Mesenchymal stem cell (in vitro differentiated cells and primary cell): Measurements from ENCODE around the gene KIAA1328.

Experiments
- DNase-seq: peaks from one replicate; pipeline ENCODE4 v3.0.0-alpha.2; 2013
- H2AFZ ChIP-seq: one replicate; pipeline ENCODE4 v1.6.1; 2013; ENCODE audit warnings: low read depth, mild to moderate bottlenecking, control low read depth, inconsistent platforms, low read length, moderate library complexity
- H2AK5ac ChIP-seq: 2 replicates; pipeline ENCODE4 v1.6.1; 2013; ENCODE audit warnings: low read length, moderate library complexity, mild to moderate bottlenecking, inconsistent platforms; ENCODE audit not compliant: severe bottlenecking
- H2BK120ac ChIP-seq: one replicate; pipeline ENCODE4 v1.6.1; 2013; ENCODE audit warnings: low read depth, mild to moderate bottlenecking, inconsistent platforms, low read length, moderate library complexity
- H2BK12ac ChIP-seq, 2 experiments: one replicate each; pipeline ENCODE4 v1.6.1; 2013; ENCODE audit warnings: inconsistent platforms in 2 of 2, low read length in 2 of 2, mild to moderate bottlenecking in 2 of 2, moderate library complexity in 2 of 2, control low read depth in 1 of 2
- H2BK15ac ChIP-seq: one replicate; pipeline ENCODE4 v1.6.1; 2013; ENCODE audit warnings: mild to moderate bottlenecking, low read depth, inconsistent platforms; ENCODE audit not compliant: poor library complexity, severe bottlenecking
- H2BK5ac ChIP-seq: 2 replicates; pipeline ENCODE4 v1.6.1; 2013; ENCODE audit warnings: low read depth, mild to moderate bottlenecking, low read length, control low read depth, inconsistent platforms; ENCODE audit not compliant: poor library complexity, severe bottlenecking
- H3K14ac ChIP-seq, 2 experiments: one replicate each; pipeline ENCODE4 v1.6.1; 2013; ENCODE audit warnings: inconsistent platforms in 2 of 2, low read length in 2 of 2, control low read depth in 1 of 2, mild to moderate bottlenecking in 1 of 2, moderate library complexity in 1 of 2
- H3K18ac ChIP-seq, 2 experiments: one replicate each; pipeline ENCODE4 v1.6.1; 2013; ENCODE audit warnings: inconsistent platforms in 2 of 2, low read length in 2 of 2, control low read depth in 1 of 2, low read depth in 1 of 2, mild to moderate bottlenecking in 1 of 2
- H3K23ac ChIP-seq, 2 experiments: one replicate each; pipeline ENCODE4 v1.6.1; 2013; ENCODE audit warnings: inconsistent platforms in 2 of 2, low read length in 2 of 2, mild to moderate bottlenecking in 2 of 2, moderate library complexity in 2 of 2, control low read depth in 1 of 2
- H3K27ac ChIP-seq: 2 replicates; pipeline ENCODE4 v1.5.1; 2013; ENCODE audit warnings: mild to moderate bottlenecking, moderate library complexity, low read length, control low read depth, inconsistent platforms; ENCODE audit not compliant: poor library complexity, severe bottlenecking
- H3K27me3 ChIP-seq, 2 experiments: 2 replicates each; pipeline versions ENCODE4 v1.6.1 to v1.7.0; 2013; ENCODE audit warnings: low read length in 2 of 2, mild to moderate bottlenecking in 2 of 2, moderate library complexity in 2 of 2, control low read depth in 1 of 2, inconsistent platforms in 1 of 2; ENCODE audit not compliant: control insufficient read depth in 1 of 2, insufficient read depth in 1 of 2
- H3K36me3 ChIP-seq, 2 experiments: 2 replicates each; pipeline versions ENCODE4 v1.6.1 to v1.7.0; 2013; ENCODE audit warnings: low read length in 2 of 2, control low read depth in 1 of 2, inconsistent platforms in 1 of 2, low read depth in 1 of 2, mild to moderate bottlenecking in 1 of 2; ENCODE audit not compliant: insufficient read depth in 2 of 2, control insufficient read depth in 1 of 2
- H3K4ac ChIP-seq, 2 experiments: one replicate each; pipeline ENCODE4 v1.6.1; 2013; ENCODE audit warnings: inconsistent platforms in 2 of 2, low read length in 2 of 2, mild to moderate bottlenecking in 2 of 2, moderate library complexity in 2 of 2, control low read depth in 1 of 2, low read depth in 1 of 2
- H3K4me1 ChIP-seq: 2 replicates; pipeline ENCODE4 v1.6.1; 2013; ENCODE audit warnings: low read depth, low read length, control low read depth; ENCODE audit not compliant: control insufficient read depth, insufficient read depth
- H3K4me2 ChIP-seq: 2 replicates; pipeline ENCODE4 v1.6.1; 2013; ENCODE audit warnings: low read length, mild to moderate bottlenecking, inconsistent platforms; ENCODE audit not compliant: poor library complexity, severe bottlenecking
- H3K4me3 ChIP-seq, 2 experiments: 2 replicates each; pipeline versions ENCODE4 v1.5.1 to v1.7.0; 2013; ENCODE audit warnings: low read length in 2 of 2, mild to moderate bottlenecking in 2 of 2, control low read depth in 1 of 2, low read depth in 1 of 2; ENCODE audit not compliant: insufficient read depth in 1 of 2
- H3K79me1 ChIP-seq: replicated peaks from 2 replicates; pipeline ENCODE4 v1.6.1; 2013; ENCODE audit warnings: mild to moderate bottlenecking, control low read depth, low read length, inconsistent platforms; ENCODE audit not compliant: poor library complexity, severe bottlenecking
- H3K9ac ChIP-seq: 2 replicates; pipeline ENCODE4 v1.7.0; 2013; ENCODE audit warnings: mild to moderate bottlenecking, low read length, moderate library complexity
- H3K9me3 ChIP-seq: 2 replicates; pipeline ENCODE4 v1.7.0; 2013; ENCODE audit warnings: mild to moderate bottlenecking, low read length; ENCODE audit not compliant: control insufficient read depth
- H4K8ac ChIP-seq: one replicate; pipeline ENCODE4 v1.6.1; 2013; ENCODE audit warnings: inconsistent platforms, mild to moderate bottlenecking, low read length, moderate library complexity
- H4K91ac ChIP-seq: one replicate; pipeline ENCODE4 v1.6.1; 2013; ENCODE audit warnings: mild to moderate bottlenecking, low read length, inconsistent platforms
- WGBS: methylation state at CpG from one replicate; pipeline ENCODE4 v1.1.7; 2013; ENCODE audit warnings: mixed read lengths; 5-methylcytosine and 5-hydroxymethylcytosine counted together

Gene KIAA1328

GRCh38 chr18:36829362-36830157 lies 633 bp downstream of the KIAA1328 start:
- H2BK120ac ChIP-seq: no peak overlapping the region
- H3K79me1 ChIP-seq: peaks cover 6% of the 10 kb centered on the region
- peak overlapping the region; percentile 98 for H3K9ac ChIP-seq
- H3K4me1 ChIP-seq: peaks cover 1% of the 10 kb centered on the region
- peak overlapping the region; percentile 0 for H4K91ac ChIP-seq
- DNase-seq: no peak
- 39% methylated on average over 17 of the region's 17 CpGs for WGBS
- H3K9me3 ChIP-seq: no peaks in the 10 kb centered on the region
- peak overlapping the region in 1 of 2 experiments; percentile 65 for H2BK12ac ChIP-seq
- peak overlapping the region in 1 of 2 experiments; percentile 61 for H3K14ac ChIP-seq
- peak overlapping the region; percentile 5 for H4K8ac ChIP-seq
- peak overlapping the region; percentile 100 for H2AFZ ChIP-seq
- peak overlapping the region in 1 of 2 experiments; percentile 46 for H3K18ac ChIP-seq
- no peak overlapping the region for H2BK5ac ChIP-seq
- H2BK15ac ChIP-seq: no peak overlapping the region
- H3K4me2 ChIP-seq: peak overlapping the region; percentile 58
- H3K36me3 ChIP-seq: no peaks in the 10 kb centered on the region
- no peak overlapping the region for H2AK5ac ChIP-seq
- H3K27me3 ChIP-seq: no peaks in the 10 kb centered on the region
- H3K4me3 ChIP-seq: peak overlapping the region; percentile 71 to 100
- H3K4ac ChIP-seq: peak overlapping the region in 1 of 2 experiments; percentile 86
- peak overlapping the region; percentile 53 for H3K27ac ChIP-seq
- H3K23ac ChIP-seq: peak overlapping the region in 1 of 2 experiments; percentile 57

GRCh38 chr18:36830158-36830495 lies 1.2 kb downstream of the KIAA1328 start:
- peak overlapping the region in 1 of 2 experiments; percentile 100 for H3K4me3 ChIP-seq
- H3K9ac ChIP-seq: peak overlapping the region; percentile 98
- H4K91ac ChIP-seq: no peak overlapping the region
- H3K27me3 ChIP-seq: no peaks in the 10 kb centered on the region
- H2BK5ac ChIP-seq: no peak overlapping the region
- no peak overlapping the region for H3K4ac ChIP-seq
- H3K4me1 ChIP-seq: peaks cover 1% of the 10 kb centered on the region
- H3K14ac ChIP-seq: no peak overlapping the region
- H3K23ac ChIP-seq: no peak overlapping the region
- H3K36me3 ChIP-seq: no peaks in the 10 kb centered on the region
- H3K9me3 ChIP-seq: no peaks in the 10 kb centered on the region
- no peak overlapping the region for H3K27ac ChIP-seq
- no peak overlapping the region for H2AFZ ChIP-seq
- no peak overlapping the region for H2BK12ac ChIP-seq
- H2BK120ac ChIP-seq: no peak overlapping the region
- no peak overlapping the region for H4K8ac ChIP-seq
- no peak overlapping the region for H2BK15ac ChIP-seq
- no peak overlapping the region for H3K18ac ChIP-seq
- H2AK5ac ChIP-seq: no peak overlapping the region
- peaks cover 6% of the 10 kb centered on the region for H3K79me1 ChIP-seq
- no peak for DNase-seq
- peak overlapping the region; percentile 58 for H3K4me2 ChIP-seq
- 67% methylated on average over 1 of the region's 1 CpG for WGBS

GRCh38 chr18:36831139-36831538 lies 2.2 kb downstream of the KIAA1328 start:
- no peak overlapping the region for H2AFZ ChIP-seq
- peaks cover 1% of the 10 kb centered on the region for H3K4me1 ChIP-seq
- H3K9ac ChIP-seq: peak overlapping the region; percentile 31
- WGBS: 0% methylated on average over 1 of the region's 1 CpG
- no peak overlapping the region for H4K8ac ChIP-seq
- no peak overlapping the region for H3K14ac ChIP-seq
- peak; percentile 66 for DNase-seq
- no peak overlapping the region for H4K91ac ChIP-seq
- H2BK15ac ChIP-seq: no peak overlapping the region
- H3K27me3 ChIP-seq: no peaks in the 10 kb centered on the region
- no peak overlapping the region for H2AK5ac ChIP-seq
- H3K4ac ChIP-seq: no peak overlapping the region
- peaks cover 0 to 8% of the 10 kb centered on the region in 2 experiments for H3K36me3 ChIP-seq
- H2BK12ac ChIP-seq: no peak overlapping the region
- H3K23ac ChIP-seq: no peak overlapping the region
- H2BK5ac ChIP-seq: no peak overlapping the region
- H3K27ac ChIP-seq: no peak overlapping the region
- H3K79me1 ChIP-seq: peaks cover 3% of the 10 kb centered on the region
- no peak overlapping the region for H2BK120ac ChIP-seq
- no peaks in the 10 kb centered on the region for H3K9me3 ChIP-seq
- H3K18ac ChIP-seq: no peak overlapping the region
- H3K4me3 ChIP-seq: no peak overlapping the region
- H3K4me2 ChIP-seq: no peak overlapping the region

- H3K9me3 ChIP-seq: no peaks in the 10 kb centered on the region
- H3K27me3 ChIP-seq: no peaks in the 10 kb centered on the region
- H2AK5ac ChIP-seq: no peak overlapping the region
- H2BK12ac ChIP-seq: peak overlapping the region in 1 of 2 experiments; percentile 61
- H3K4me1 ChIP-seq: peaks cover 1% of the 10 kb centered on the region
- H3K23ac ChIP-seq: no peak overlapping the region
- H2BK5ac ChIP-seq: no peak overlapping the region
- H2BK120ac ChIP-seq: no peak overlapping the region
- DNase-seq: no peak
- H3K4me3 ChIP-seq: no peak overlapping the region
- peaks cover 2% of the 10 kb centered on the region for H3K79me1 ChIP-seq
- peaks cover 0 to 17% of the 10 kb centered on the region in 2 experiments for H3K36me3 ChIP-seq
- no peak overlapping the region for H2AFZ ChIP-seq
- no peak overlapping the region for H2BK15ac ChIP-seq
- no peak overlapping the region for H4K91ac ChIP-seq
- H3K14ac ChIP-seq: no peak overlapping the region
- no peak overlapping the region for H3K18ac ChIP-seq
- H4K8ac ChIP-seq: no peak overlapping the region
- H3K9ac ChIP-seq: no peak overlapping the region
- no peak overlapping the region for H3K4ac ChIP-seq
- no peak overlapping the region for H3K4me2 ChIP-seq
- H3K27ac ChIP-seq: no peak overlapping the region
- 96% methylated on average over 2 of the region's 2 CpGs for WGBS
These were observed 4.2 kb downstream of the KIAA1328 start for GRCh38 chr18:36833120-36833519.
